BLaER1 treated with 17β-estradiol and CSF1 and Interleukin-3, amounts not matched to agents 10 nM and 100 nM (cell line): ENCODE results near the gene FAM120A.
A peak's percentile ranks its signal among the peaks of the same experiment; 100 is the strongest.

ENCODE experiments used
- H3K27ac ChIP-seq, 11 experiments: shearing (Covaris generic); formaldehyde crosslinking; 2 replicates each; pipeline ENCODE4 v1.8.1; 2022
- H3K27me3 ChIP-seq, 11 experiments: shearing (Covaris generic); formaldehyde crosslinking; 2 replicates each; pipeline ENCODE4 v1.8.1; 2022
- H3K36me3 ChIP-seq, 11 experiments: shearing (Covaris generic); formaldehyde crosslinking; 2 replicates each; pipeline ENCODE4 v1.8.1; 2022
- H3K4me1 ChIP-seq, 10 experiments: shearing (Covaris generic); formaldehyde crosslinking; 2 replicates each; pipeline ENCODE4 v1.8.1; 2022
- H3K4me2 ChIP-seq, 11 experiments: shearing (Covaris generic); formaldehyde crosslinking; 2 replicates each; pipeline ENCODE4 v1.8.1; 2022
- H3K4me3 ChIP-seq, 10 experiments: shearing (Covaris generic); formaldehyde crosslinking; 2 replicates each; pipeline ENCODE4 v1.8.1; 2022
- H3K9ac ChIP-seq, 11 experiments: shearing (Covaris generic); formaldehyde crosslinking; 2 replicates each; pipeline ENCODE4 v1.8.1; 2022
- H3K9me3 ChIP-seq, 11 experiments: shearing (Covaris generic); formaldehyde crosslinking; replicated peaks in 1 of 11; 2 replicates each; pipeline ENCODE4 v1.8.1; 2022
- H4K20me1 ChIP-seq, 11 experiments: shearing (Covaris generic); formaldehyde crosslinking; 2 replicates each; pipeline ENCODE4 v1.8.1; 2022
- Cebpa-rat ChIP-seq, 11 experiments: shearing (Covaris generic); IDR thresholded peaks; 2 replicates each; pipeline ENCODE4 v1.8.1; 2022

The FAM120A gene

GRCh38 chr9:93440896-93441580, 10.4 kb upstream of the FAM120A start:
- Histone ChIP-seq H3K4me1 (no peaks in the 10 kb centered on the region), H3K4me3 (no peak overlapping the region), H3K9ac (no peak overlapping the region), H3K27ac (no peak overlapping the region), H3K36me3 (peaks cover 5 to 16% (median 8%) of the 10 kb centered on the region in 11 experiments; a peak in 21 of 22 replicates), H3K4me2 (no peak overlapping the region), H4K20me1 (no peaks in the 10 kb centered on the region), H3K27me3 (no peaks in the 10 kb centered on the region), H3K9me3 (no peaks in the 10 kb centered on the region)
- no peak for TF ChIP-seq Cebpa-rat (IDR thresholded peaks at IDR 0.05)

- Histone ChIP-seq H4K20me1 (peaks cover 0 to 24% (median 0%) of the 10 kb centered on the region in 11 experiments; a peak in 6 of 22 replicates), H3K9me3 (no peaks in the 10 kb centered on the region), H3K4me2 (no peak overlapping the region), H3K36me3 (peaks cover 40 to 57% (median 48%) of the 10 kb centered on the region in 11 experiments), H3K27me3 (no peaks in the 10 kb centered on the region), H3K4me1 (peaks cover 14 to 21% (median 15%) of the 10 kb centered on the region in 10 experiments), H3K27ac (no peak overlapping the region), H3K9ac (no peak overlapping the region), H3K4me3 (no peak overlapping the region)
- no peak for TF ChIP-seq Cebpa-rat (IDR thresholded peaks at IDR 0.05)
These were observed 5.4 kb upstream of the FAM120A start for GRCh38 chr9:93446073-93446472.

GRCh38 chr9:93447655-93448054, 3.8 kb upstream of the FAM120A start:
- H4K20me1 ChIP-seq, result peaks cover 0 to 30% (median 6%) of the 10 kb centered on the region in 11 experiments; a peak in 6 of 22 replicates
- peaks cover 14 to 21% (median 15%) of the 10 kb centered on the region in 10 experiments for H3K4me1 ChIP-seq
- TF ChIP-seq Cebpa-rat (IDR thresholded peaks at IDR 0.05), result no peak
- H3K9ac ChIP-seq, result no peak overlapping the region
- H3K27me3 ChIP-seq, result no peaks in the 10 kb centered on the region
- H3K27ac ChIP-seq, result no peak overlapping the region
- H3K9me3 ChIP-seq, result no peaks in the 10 kb centered on the region
- H3K4me3 ChIP-seq, result no peak overlapping the region
- peaks cover 40 to 57% (median 48%) of the 10 kb centered on the region in 11 experiments for H3K36me3 ChIP-seq
- H3K4me2 ChIP-seq, result no peak overlapping the region

GRCh38 chr9:93451849-93452709, 594 bp downstream of the FAM120A start:
- TF ChIP-seq Cebpa-rat (IDR thresholded peaks at IDR 0.05), result no peak
- H3K36me3 ChIP-seq, result peaks cover 27 to 60% (median 43%) of the 10 kb centered on the region in 11 experiments
- H3K9me3 ChIP-seq, result no peaks in the 10 kb centered on the region; a peak in 1 of 22 replicates
- peak overlapping the region; percentile 80 to 97 (median 94) for H3K27ac ChIP-seq
- H3K4me2 ChIP-seq, result peak overlapping the region; percentile 80 to 97 (median 86)
- H3K27me3 ChIP-seq, result no peaks in the 10 kb centered on the region
- H3K9ac ChIP-seq, result peak overlapping the region; percentile 87 to 98 (median 96)
- H4K20me1 ChIP-seq, result peaks cover 0 to 63% (median 33%) of the 10 kb centered on the region in 11 experiments; a peak in 14 of 22 replicates
- peaks cover 26 to 50% (median 32%) of the 10 kb centered on the region in 10 experiments for H3K4me1 ChIP-seq
- peak overlapping the region; percentile 86 to 100 (median 97) for H3K4me3 ChIP-seq

- Histone ChIP-seq H3K4me1 (peaks cover 26 to 56% (median 32%) of the 10 kb centered on the region in 10 experiments), H4K20me1 (peaks cover 0 to 69% (median 31%) of the 10 kb centered on the region in 11 experiments; a peak in 14 of 22 replicates), H3K36me3 (peaks cover 21 to 60% (median 41%) of the 10 kb centered on the region in 11 experiments), H3K4me3 (peak overlapping the region; percentile 86 to 100 (median 97)), H3K27me3 (no peaks in the 10 kb centered on the region), H3K4me2 (peak overlapping the region; percentile 80 to 97 (median 86)), H3K27ac (peak overlapping the region; percentile 80 to 97 (median 94)), H3K9me3 (no peaks in the 10 kb centered on the region; a peak in 1 of 22 replicates), H3K9ac (peak overlapping the region; percentile 87 to 98 (median 96))
- no peak for TF ChIP-seq Cebpa-rat (IDR thresholded peaks at IDR 0.05)
These were observed 1.2 kb downstream of the FAM120A start for GRCh38 chr9:93452710-93453046.

GRCh38 chr9:93453047-93453914, 1.8 kb downstream of the FAM120A start, which contains the start of gene FAM120AOS:
TSS of gene FAM120AOS (minus strand) at chr9:93453581. CDS start at chr9:93452709, 872 bp downstream.
- no peaks in the 10 kb centered on the region; a peak in 1 of 22 replicates for H3K9me3 ChIP-seq
- peak within 1 kb of the TSS; percentile 80 to 97 (median 86) for H3K4me2 ChIP-seq
- peaks cover 1 to 75% (median 31%) of the 10 kb centered on the region in 11 experiments; a peak in 16 of 22 replicates for H4K20me1 ChIP-seq
- no peaks in the 10 kb centered on the region for H3K27me3 ChIP-seq
- peak within 1 kb of the TSS; percentile 87 to 98 (median 96) for H3K9ac ChIP-seq
- peak in 1 of 11 experiments; percentile 74; a peak in 2 of 22 replicates for TF ChIP-seq Cebpa-rat (IDR thresholded peaks at IDR 0.05)
- H3K27ac ChIP-seq, result peak within 1 kb of the TSS; percentile 80 to 97 (median 94)
- peak within 1 kb of the TSS; percentile 86 to 100 (median 97) for H3K4me3 ChIP-seq
- peaks cover 15 to 60% (median 41%) of the 10 kb centered on the region in 11 experiments for H3K36me3 ChIP-seq
- H3K4me1 ChIP-seq, result peaks cover 29 to 62% (median 34%) of the 10 kb centered on the region in 10 experiments

- Histone ChIP-seq H3K36me3 (peaks cover 0 to 58% (median 41%) of the 10 kb centered on the region in 11 experiments; a peak in 17 of 22 replicates), H3K4me2 (peak overlapping the region in 5 of 11 experiments; percentile 27 to 97 (median 95); a peak in 5 of 22 replicates), H3K27ac (no peak overlapping the region), H3K4me1 (peaks cover 30 to 70% (median 44%) of the 10 kb centered on the region in 10 experiments), H4K20me1 (peaks cover 15 to 87% (median 57%) of the 10 kb centered on the region in 11 experiments; a peak in 17 of 22 replicates), H3K4me3 (no peak overlapping the region), H3K9ac (no peak overlapping the region), H3K9me3 (no peaks in the 10 kb centered on the region; a peak in 1 of 22 replicates), H3K27me3 (no peaks in the 10 kb centered on the region)
- TF ChIP-seq Cebpa-rat (IDR thresholded peaks at IDR 0.05), result no peak
These were observed 4.5 kb downstream of the FAM120A start for GRCh38 chr9:93456022-93456421.

- Histone ChIP-seq H4K20me1 (peaks cover 15 to 89% (median 61%) of the 10 kb centered on the region in 11 experiments; a peak in 17 of 22 replicates), H3K4me1 (peaks cover 32 to 73% (median 46%) of the 10 kb centered on the region in 10 experiments), H3K9ac (no peak overlapping the region), H3K27ac (no peak overlapping the region), H3K4me2 (peak overlapping the region in 3 of 11 experiments; percentile 95 to 97 (median 95); a peak in 6 of 22 replicates), H3K9me3 (no peaks in the 10 kb centered on the region; a peak in 1 of 22 replicates), H3K4me3 (no peak overlapping the region), H3K36me3 (peaks cover 0 to 58% (median 41%) of the 10 kb centered on the region in 11 experiments; a peak in 17 of 22 replicates), H3K27me3 (no peaks in the 10 kb centered on the region)
- no peak for TF ChIP-seq Cebpa-rat (IDR thresholded peaks at IDR 0.05)
These were observed 5.0 kb downstream of the FAM120A start for GRCh38 chr9:93456504-93456903.
